ENCODE data around the gene AKAP13. TPM values are rescaled to one million over a fixed set of nuclear protein-coding genes. Genes with fewer than 3 reads are reported as not detected.

The AKAP13 gene
- total and polyA plus RNA-seq, 2 of the 8 experiments (the other 6 are each of a cell fraction or from before 2014, with no cell fraction given): 14.0 to 46.2 TPM

GRCh38 chr15:85444122-85444745 lies 63.8 kb downstream of the AKAP13 start (continued):
- TF ChIP-seq ATF2 (IDR thresholded peaks at IDR 0.05; ENCODE audit: low read length): no peak
- TF ChIP-seq KDM1A (IDR thresholded peaks at IDR 0.05; ENCODE audit: borderline replicate concordance, low read length): no peak

Data from H1 (cell line).